Measurements from ENCODE around the gene RTN3. TPM values are rescaled to one million over a fixed set of nuclear protein-coding genes. Genes with fewer than 3 reads are reported as not detected.

Gene RTN3
- total RNA-seq, 1 experiment from 2014 or later: 275 TPM

DNA sequence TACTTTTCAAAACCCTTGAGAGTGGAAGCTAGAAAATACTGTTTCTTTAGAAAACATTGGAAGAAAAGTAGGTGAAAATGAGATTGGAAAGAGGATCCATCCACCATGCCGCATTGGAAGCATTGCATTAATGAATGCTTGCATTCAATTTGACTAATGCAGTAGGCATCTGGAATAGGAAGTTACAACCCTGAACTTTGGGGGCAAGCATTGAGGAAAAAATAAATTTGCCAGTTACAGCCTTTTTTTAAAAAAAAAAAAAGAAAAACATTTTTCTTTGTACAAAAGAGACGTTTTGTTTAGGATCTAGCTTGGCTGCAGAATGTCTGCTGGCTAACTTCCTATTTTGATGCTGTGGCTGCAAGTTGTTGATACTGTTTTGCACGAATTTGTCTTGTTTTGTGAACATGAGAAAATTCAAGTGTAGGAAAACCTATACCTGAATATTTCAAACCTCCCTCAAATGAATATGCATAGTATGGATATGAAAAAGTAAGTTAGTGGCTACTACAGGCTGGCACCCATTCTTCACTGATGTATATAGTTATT, 28.1 kb downstream of the RTN3 start:
- DNase-seq (ENCODE audit: low spot score): no peak
- no peak overlapping the region for H3K27ac ChIP-seq (ENCODE audit: low read depth, low read length, poor library complexity, severe bottlenecking)

DNA sequence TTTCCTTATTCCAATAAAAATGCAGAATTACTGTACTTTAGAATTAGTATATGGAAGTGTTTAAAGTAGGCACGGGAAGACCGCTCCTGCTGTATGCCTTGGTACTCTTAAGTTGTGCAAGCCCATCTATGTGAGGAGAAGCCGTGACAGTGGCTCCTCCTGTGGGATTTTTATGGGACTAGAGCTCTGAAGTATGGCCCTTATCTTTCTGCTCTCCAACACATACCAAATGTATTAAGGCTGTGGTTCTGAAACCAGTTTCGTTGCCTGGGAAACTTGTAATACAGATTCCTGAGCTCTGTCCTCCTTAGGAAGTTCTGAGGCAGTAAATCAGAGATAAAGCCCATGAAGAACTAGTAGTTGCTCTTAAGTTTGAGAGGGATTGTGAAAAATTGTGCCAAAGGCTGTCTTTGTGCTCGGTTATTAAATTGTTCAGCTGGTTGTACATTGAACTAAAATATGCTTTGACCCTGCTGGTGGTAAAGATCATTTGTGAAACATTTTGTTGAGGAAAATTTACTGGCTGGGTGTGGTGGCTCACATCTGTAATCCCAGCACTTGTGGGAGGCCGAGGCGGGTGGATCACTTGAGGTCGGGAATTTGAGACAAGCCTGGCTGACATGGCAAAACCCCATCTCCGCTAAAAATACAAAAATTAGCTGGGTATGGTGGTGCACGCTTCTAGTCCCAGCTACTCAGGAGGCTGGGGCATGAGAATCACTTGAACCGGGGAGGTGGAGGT, 29.3 kb downstream of the RTN3 start:
- CTCF ChIA-PET: no interaction called here
- no peaks in the 10 kb centered on the region for H3K27me3 ChIP-seq (replicated peaks; ENCODE audit: insufficient read depth, low read depth, low read length, poor library complexity)
- no peak overlapping the region for H3K27ac ChIP-seq (ENCODE audit: low read depth, low read length, poor library complexity, severe bottlenecking)
- H3K4me3 ChIP-seq (ENCODE audit: low read depth, low read length, poor library complexity, severe bottlenecking): no peak overlapping the region
- H3K4me1 ChIP-seq (ENCODE audit: insufficient read depth, low read length, poor library complexity, severe bottlenecking): peaks cover 21% of the 10 kb centered on the region
- no TSS peak for BruUV-seq (replicated peaks)
- DNase-seq (ENCODE audit: low spot score): peak; percentile 37
- peaks cover 7% of the 10 kb centered on the region for H3K36me3 ChIP-seq (ENCODE audit: insufficient read depth, low read length, poor library complexity, severe bottlenecking)
- H3K9me3 ChIP-seq (ENCODE audit: low read depth, low read length, poor library complexity, severe bottlenecking): no peaks in the 10 kb centered on the region
- TF ChIP-seq, protein P1, sequence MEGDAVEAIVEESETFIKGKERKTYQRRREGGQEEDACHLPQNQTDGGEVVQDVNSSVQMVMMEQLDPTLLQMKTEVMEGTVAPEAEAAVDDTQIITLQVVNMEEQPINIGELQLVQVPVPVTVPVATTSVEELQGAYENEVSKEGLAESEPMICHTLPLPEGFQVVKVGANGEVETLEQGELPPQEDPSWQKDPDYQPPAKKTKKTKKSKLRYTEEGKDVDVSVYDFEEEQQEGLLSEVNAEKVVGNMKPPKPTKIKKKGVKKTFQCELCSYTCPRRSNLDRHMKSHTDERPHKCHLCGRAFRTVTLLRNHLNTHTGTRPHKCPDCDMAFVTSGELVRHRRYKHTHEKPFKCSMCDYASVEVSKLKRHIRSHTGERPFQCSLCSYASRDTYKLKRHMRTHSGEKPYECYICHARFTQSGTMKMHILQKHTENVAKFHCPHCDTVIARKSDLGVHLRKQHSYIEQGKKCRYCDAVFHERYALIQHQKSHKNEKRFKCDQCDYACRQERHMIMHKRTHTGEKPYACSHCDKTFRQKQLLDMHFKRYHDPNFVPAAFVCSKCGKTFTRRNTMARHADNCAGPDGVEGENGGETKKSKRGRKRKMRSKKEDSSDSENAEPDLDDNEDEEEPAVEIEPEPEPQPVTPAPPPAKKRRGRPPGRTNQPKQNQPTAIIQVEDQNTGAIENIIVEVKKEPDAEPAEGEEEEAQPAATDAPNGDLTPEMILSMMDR (conservative IDR thresholded peaks at IDR 0.05; ENCODE audit: low read depth, low read length): 0 out of 2 replicates have a peak, but pooled peaks have one; percentile 15
- no peak for TF ChIP-seq EZH2 (IDR thresholded peaks at IDR 0.05; ENCODE audit: borderline replicate concordance, low read depth, low read length, poor library complexity, severe bottlenecking)
- POLR2A ChIA-PET (ENCODE audit: low non-redundant PET): no interaction called here
- intact Hi-C loops (cut with micrococcal nuclease; ENCODE audit: unreplicated experiment): no loop called here

More for the DNA sequence above, 28.1 kb downstream of the RTN3 start:
- Histone ChIP-seq H3K4me3 (ENCODE audit: low read depth, low read length, poor library complexity, severe bottlenecking) (no peak overlapping the region), H3K9me3 (ENCODE audit: low read depth, low read length, poor library complexity, severe bottlenecking) (no peaks in the 10 kb centered on the region), H3K36me3 (ENCODE audit: insufficient read depth, low read length, poor library complexity, severe bottlenecking) (peaks cover 7% of the 10 kb centered on the region), H3K4me1 (ENCODE audit: insufficient read depth, low read length, poor library complexity, severe bottlenecking) (peaks cover 21% of the 10 kb centered on the region), H3K27me3 (replicated peaks; ENCODE audit: insufficient read depth, low read depth, low read length, poor library complexity) (no peaks in the 10 kb centered on the region)
- no TSS peak for BruUV-seq (replicated peaks)
- CTCF ChIA-PET: no interaction called here
- POLR2A ChIA-PET (ENCODE audit: low non-redundant PET): no interaction called here
- intact Hi-C loops (cut with micrococcal nuclease; ENCODE audit: unreplicated experiment): no loop called here
- TF ChIP-seq EZH2 (IDR thresholded peaks at IDR 0.05; ENCODE audit: borderline replicate concordance, low read depth, low read length, poor library complexity, severe bottlenecking): no peak
- TF ChIP-seq, protein P1 (conservative IDR thresholded peaks at IDR 0.05; ENCODE audit: low read depth, low read length): no peak

DNA sequence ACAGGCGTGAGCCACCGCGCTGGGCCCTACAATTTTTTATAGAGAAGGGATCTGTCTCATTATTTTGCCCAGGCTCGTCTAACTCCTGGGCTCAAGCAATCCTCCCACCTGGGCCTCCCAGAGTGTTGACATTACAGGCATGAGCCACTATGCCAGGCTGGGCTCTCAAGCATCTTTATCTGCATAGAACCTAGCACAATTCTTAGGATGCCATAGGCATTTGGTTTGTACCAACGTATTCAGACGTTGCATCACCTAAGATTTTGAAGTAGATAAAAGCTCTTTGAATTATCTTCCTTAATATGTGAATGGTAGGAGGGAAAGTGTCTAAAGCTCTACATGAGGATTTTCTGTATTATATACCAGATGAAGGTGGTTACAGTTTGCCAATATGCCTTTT, 30.5 kb downstream of the RTN3 start:
- Histone ChIP-seq H3K27me3 (replicated peaks; ENCODE audit: insufficient read depth, low read depth, low read length, poor library complexity) (no peaks in the 10 kb centered on the region), H3K4me1 (ENCODE audit: insufficient read depth, low read length, poor library complexity, severe bottlenecking) (peaks cover 21% of the 10 kb centered on the region), H3K36me3 (ENCODE audit: insufficient read depth, low read length, poor library complexity, severe bottlenecking) (peaks cover 10% of the 10 kb centered on the region), H3K4me3 (ENCODE audit: low read depth, low read length, poor library complexity, severe bottlenecking) (no peak overlapping the region), H3K9me3 (ENCODE audit: low read depth, low read length, poor library complexity, severe bottlenecking) (no peaks in the 10 kb centered on the region), H3K27ac (ENCODE audit: low read depth, low read length, poor library complexity, severe bottlenecking) (no peak overlapping the region)
- BruUV-seq (replicated peaks): no TSS peak
- POLR2A ChIA-PET (ENCODE audit: low non-redundant PET): no interaction called here
- DNase-seq (ENCODE audit: low spot score): no peak
- CTCF ChIA-PET: no interaction called here
- intact Hi-C loops (cut with micrococcal nuclease; ENCODE audit: unreplicated experiment): no loop called here
- TF ChIP-seq, protein P1 (conservative IDR thresholded peaks at IDR 0.05; ENCODE audit: low read depth, low read length): no peak
- no peak for TF ChIP-seq EZH2 (IDR thresholded peaks at IDR 0.05; ENCODE audit: borderline replicate concordance, low read depth, low read length, poor library complexity, severe bottlenecking)
